Lower lobe of right lung (tissue), 2 donors: ENCODE measurements around the gene WFDC12. TPM values are rescaled to one million over a fixed set of nuclear protein-coding genes. Genes with fewer than 3 reads are reported as not detected.

Experiments
- ATAC-seq, 2 donors: fragments of 200-7000 bp; cut with Tn5 transposase; one replicate each; pipeline ENCODE4 v1.9.1; 2020 to 2022; ENCODE audit warnings: mild to moderate bottlenecking in 2 of 2, moderate library complexity in 2 of 2
- DNase-seq: peaks from one replicate; pipeline ENCODE4 v3.0.0-alpha.2; 2020
- H3K27ac ChIP-seq: fragments of 200-600 bp; one replicate; pipeline ENCODE4 v1.8.0; 2022
- H3K27me3 ChIP-seq: fragments of 200-600 bp; one replicate; pipeline ENCODE4 v1.8.0; 2022; ENCODE audit warnings: low read depth
- H3K36me3 ChIP-seq: fragments of 200-600 bp; one replicate; pipeline ENCODE4 v1.8.0; 2022; ENCODE audit warnings: mild to moderate bottlenecking
- H3K4me1 ChIP-seq: fragments of 200-600 bp; one replicate; pipeline ENCODE4 v1.8.0; 2022
- H3K4me3 ChIP-seq: fragments of 200-600 bp; one replicate; pipeline ENCODE4 v1.8.0; 2022; ENCODE audit warnings: mild to moderate bottlenecking
- H3K9me3 ChIP-seq: fragments of 200-600 bp; one replicate; pipeline ENCODE4 v1.8.0; 2022
- intact Hi-C: fragments of 100-400 bp; cut with DNase I; formaldehyde crosslinking; loops from one replicate; pipeline ENCODE4 v1.11.0; 2022
- total RNA-seq: library from RNA; stranded (reverse); fragmentation: NEBNext Ultra II Directional; extraction: Animal tissue kit (Norgen Biotek cat#: 25700); gene quantifications from one replicate; pipeline ENCODE4 v1.2.1, GENCODE V29; 2021
- TF ChIP-seq, protein P1 (sequence below): fragments of 200-600 bp; IDR thresholded peaks from one replicate; pipeline ENCODE4 v1.8.0; 2022; ENCODE audit warnings: antibody characterized with exemption, mild to moderate bottlenecking
- donor health status: DM: no; HTN: yes; CAD: no; lungs with severe emphysema.

Gene WFDC12
- total RNA-seq, 1 donor from 2014 or later, result 3.9 TPM

- ATAC-seq (no peak), DNase-seq (no peak)
- H3K27me3 ChIP-seq, result no peaks in the 10 kb centered on the region
- no peak overlapping the region for H3K4me3 ChIP-seq
- no peaks in the 10 kb centered on the region for H3K9me3 ChIP-seq
- intact Hi-C loops, result no loop called here
- H3K27ac ChIP-seq, result no peak overlapping the region
- H3K4me1 ChIP-seq, result peaks cover 10% of the 10 kb centered on the region
- H3K36me3 ChIP-seq, result no peaks in the 10 kb centered on the region
- TF ChIP-seq, protein P1, sequence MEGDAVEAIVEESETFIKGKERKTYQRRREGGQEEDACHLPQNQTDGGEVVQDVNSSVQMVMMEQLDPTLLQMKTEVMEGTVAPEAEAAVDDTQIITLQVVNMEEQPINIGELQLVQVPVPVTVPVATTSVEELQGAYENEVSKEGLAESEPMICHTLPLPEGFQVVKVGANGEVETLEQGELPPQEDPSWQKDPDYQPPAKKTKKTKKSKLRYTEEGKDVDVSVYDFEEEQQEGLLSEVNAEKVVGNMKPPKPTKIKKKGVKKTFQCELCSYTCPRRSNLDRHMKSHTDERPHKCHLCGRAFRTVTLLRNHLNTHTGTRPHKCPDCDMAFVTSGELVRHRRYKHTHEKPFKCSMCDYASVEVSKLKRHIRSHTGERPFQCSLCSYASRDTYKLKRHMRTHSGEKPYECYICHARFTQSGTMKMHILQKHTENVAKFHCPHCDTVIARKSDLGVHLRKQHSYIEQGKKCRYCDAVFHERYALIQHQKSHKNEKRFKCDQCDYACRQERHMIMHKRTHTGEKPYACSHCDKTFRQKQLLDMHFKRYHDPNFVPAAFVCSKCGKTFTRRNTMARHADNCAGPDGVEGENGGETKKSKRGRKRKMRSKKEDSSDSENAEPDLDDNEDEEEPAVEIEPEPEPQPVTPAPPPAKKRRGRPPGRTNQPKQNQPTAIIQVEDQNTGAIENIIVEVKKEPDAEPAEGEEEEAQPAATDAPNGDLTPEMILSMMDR, result no peak
Measured at GRCh38 chr20:45090481-45090880, 33.8 kb downstream of the WFDC12 start.

- TF ChIP-seq, protein P1, result no peak
- intact Hi-C loops, result no loop called here
- H3K9me3 ChIP-seq, result peaks cover under 1% of the 10 kb centered on the region
- no peak overlapping the region for H3K27ac ChIP-seq
- H3K36me3 ChIP-seq, result no peaks in the 10 kb centered on the region
- ATAC-seq (no peak), DNase-seq (no peak)
- H3K4me1 ChIP-seq, result peaks cover 8% of the 10 kb centered on the region
- no peaks in the 10 kb centered on the region for H3K27me3 ChIP-seq
- H3K4me3 ChIP-seq, result no peak overlapping the region
Measured at GRCh38 chr20:45088247-45088646, 36.0 kb downstream of the WFDC12 start.

- DNase-seq, result no peak
- Histone ChIP-seq H3K27me3 (no peaks in the 10 kb centered on the region), H3K4me3 (no peak overlapping the region), H3K9me3 (peaks cover 5% of the 10 kb centered on the region), H3K27ac (no peak overlapping the region), H3K36me3 (no peaks in the 10 kb centered on the region), H3K4me1 (peaks cover 8% of the 10 kb centered on the region)
- ATAC-seq, result no peak
- TF ChIP-seq, protein P1, result no peak
- intact Hi-C loops, result no loop called here
Measured at GRCh38 chr20:45087814-45088213, 36.5 kb downstream of the WFDC12 start.

GRCh38 chr20:45087097-45087790, 37.0 kb downstream of the WFDC12 start:
- Histone ChIP-seq H3K36me3 (no peaks in the 10 kb centered on the region), H3K9me3 (peaks cover 8% of the 10 kb centered on the region), H3K4me1 (peaks cover 8% of the 10 kb centered on the region), H3K4me3 (no peak overlapping the region), H3K27ac (no peak overlapping the region), H3K27me3 (no peaks in the 10 kb centered on the region)
- ATAC-seq, result peak; percentile 62 to 77
- no peak for DNase-seq
- intact Hi-C loops, result no loop called here
- TF ChIP-seq, protein P1, result no peak

DNA sequence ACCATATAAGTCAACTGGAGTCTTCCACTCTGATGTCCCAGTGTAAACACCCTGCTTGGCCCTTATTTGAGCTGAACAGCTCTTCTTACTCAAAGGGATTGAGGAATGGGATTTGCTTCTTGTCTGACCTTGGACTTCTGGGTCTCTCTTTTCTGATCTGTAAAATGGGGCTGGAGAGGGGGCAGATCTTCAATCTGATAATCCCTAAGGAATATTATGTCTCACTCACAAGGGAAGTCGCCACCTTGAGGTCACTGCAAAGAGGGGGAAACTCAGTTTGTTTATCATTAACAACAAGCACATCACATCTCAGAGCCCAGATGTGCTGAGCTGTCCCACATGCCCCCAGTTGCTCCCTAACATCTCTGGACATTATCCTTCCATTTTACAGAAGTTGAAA, 38.4 kb downstream of the WFDC12 start:
- H3K36me3 ChIP-seq, result peaks cover 11% of the 10 kb centered on the region
- TF ChIP-seq, protein P1, result no peak
- ATAC-seq (no peak), DNase-seq (no peak)
- H3K27me3 ChIP-seq, result no peaks in the 10 kb centered on the region
- H3K9me3 ChIP-seq, result peaks cover 8% of the 10 kb centered on the region
- intact Hi-C loops, result no loop called here
- H3K4me3 ChIP-seq, result no peak overlapping the region
- no peak overlapping the region for H3K27ac ChIP-seq
- H3K4me1 ChIP-seq, result peaks cover 8% of the 10 kb centered on the region
